Immature natural killer cell (primary cell): Measurements from ENCODE around the gene HSPB2. TPM values are rescaled to one million over a fixed set of nuclear protein-coding genes. Genes with fewer than 3 reads are reported as not detected.

Experiments
- DNase-seq, 3 donors: peaks; one replicate each; pipeline ENCODE4 v3.0.0; 2022; ENCODE audit warnings: mixed read lengths in 1 of 3
- H3K27ac Mint-ChIP-seq, 6 donors: one replicate each; pipeline ENCODE4 v1.8.0; 2020; ENCODE audit warnings: mixed read lengths in 6 of 6, mild to moderate bottlenecking in 5 of 6, inconsistent platforms in 4 of 6, moderate library complexity in 3 of 6
- H3K27me3 Mint-ChIP-seq, 3 donors: one replicate each; pipeline ENCODE4 v1.8.0; 2020 to 2021; ENCODE audit warnings: low read depth in 3 of 3, mild to moderate bottlenecking in 3 of 3, mixed read lengths in 3 of 3, moderate library complexity in 3 of 3, inconsistent platforms in 1 of 3
- H3K36me3 Mint-ChIP-seq, 3 donors: one replicate each; pipeline ENCODE4 v1.8.0; 2020; ENCODE audit warnings: mixed read lengths in 3 of 3, inconsistent platforms in 2 of 3, mild to moderate bottlenecking in 2 of 3
- H3K4me1 Mint-ChIP-seq, 2 donors: one replicate each; pipeline ENCODE4 v1.8.0; 2020; ENCODE audit warnings: inconsistent platforms in 2 of 2, mild to moderate bottlenecking in 2 of 2, mixed read lengths in 2 of 2, moderate library complexity in 1 of 2
- H3K4me3 Mint-ChIP-seq, 5 donors: one replicate each; pipeline ENCODE4 v1.8.0; 2020; ENCODE audit warnings: mild to moderate bottlenecking in 5 of 5, mixed read lengths in 5 of 5, inconsistent platforms in 3 of 5, moderate library complexity in 3 of 5
- H3K9me3 Mint-ChIP-seq, 6 donors: one replicate each; pipeline ENCODE4 v1.8.0; 2020; ENCODE audit warnings: mild to moderate bottlenecking in 6 of 6, mixed read lengths in 6 of 6, inconsistent platforms in 4 of 6, moderate library complexity in 3 of 6
- polyA plus RNA-seq, 3 donors: library from polyadenylated mRNA; unstranded; fragments of 300-500 nt; fragmentation: Illumina TruSeq; gene quantifications; one replicate each; pipeline ENCODE4 v1.2.3, GENCODE V29; 2021

The HSPB2 gene
- polyA plus RNA-seq, 3 donors from 2014 or later: not detected

- Mint-ChIP-seq H3K36me3 (no peaks in the 10 kb centered on the region), H3K4me3 (no peak overlapping the region), H3K9me3 (no peaks in the 10 kb centered on the region), H3K4me1 (no peaks in the 10 kb centered on the region), H3K27ac (no peak overlapping the region), H3K27me3 (no peaks in the 10 kb centered on the region)
- no peak for DNase-seq
These were observed 45.3 kb downstream of the HSPB2 start for GRCh38 chr11:111957663-111958444.

- Mint-ChIP-seq H3K27ac (no peak overlapping the region), H3K27me3 (no peaks in the 10 kb centered on the region), H3K4me1 (no peaks in the 10 kb centered on the region), H3K4me3 (no peak overlapping the region), H3K36me3 (no peaks in the 10 kb centered on the region), H3K9me3 (no peaks in the 10 kb centered on the region)
- DNase-seq: no peak
These were observed 48.4 kb downstream of the HSPB2 start for GRCh38 chr11:111960916-111961315.

GRCh38 chr11:111961389-111962300 is 49.1 kb downstream of the HSPB2 start:
- Mint-ChIP-seq H3K27me3 (no peaks in the 10 kb centered on the region), H3K27ac (no peak overlapping the region), H3K9me3 (no peaks in the 10 kb centered on the region), H3K4me3 (no peak overlapping the region), H3K4me1 (no peaks in the 10 kb centered on the region), H3K36me3 (no peaks in the 10 kb centered on the region)
- DNase-seq: no peak

Other genes starting within 250 kb of the HSPB2 start
- 10 to 100 TPM; 12.0 to 20.3 (median 13.4) TPM for gene PPP2R1B, start 146.3 kb upstream of the HSPB2 start, polyA plus RNA-seq
- gene ALG9, start 41.2 kb upstream of the HSPB2 start, polyA plus RNA-seq: 10 to 100 TPM in 2 of 3 donors, 1 to 10 TPM in 1; 7.1 to 12.9 (median 11.4) TPM
- gene FDXACB1, start 33.6 kb upstream of the HSPB2 start, polyA plus RNA-seq: 1 to 10 TPM; 3.3 to 9.8 (median 5.8) TPM
- gene CFAP68, start 33.2 kb upstream of the HSPB2 start, polyA plus RNA-seq: 10 to 100 TPM; 12.4 to 14.5 (median 12.6) TPM
- not detected for gene CRYAB, start 964 bp upstream of the HSPB2 start, polyA plus RNA-seq
- not detected for gene C11orf52, start 6.2 kb downstream of the HSPB2 start, polyA plus RNA-seq
- gene DIXDC1, start 24.6 kb downstream of the HSPB2 start, polyA plus RNA-seq: not detected
- 10 to 100 TPM; 13.6 to 21.5 (median 20.7) TPM for gene DLAT, start 112.7 kb downstream of the HSPB2 start, polyA plus RNA-seq
- not detected for gene PIH1D2, start 161.3 kb downstream of the HSPB2 start, polyA plus RNA-seq
- 10 to 100 TPM in 2 of 3 donors, 1 to 10 TPM in 1; 5.9 to 13.7 (median 11.4) TPM for gene NKAPD1, start 161.6 kb downstream of the HSPB2 start, polyA plus RNA-seq
- 100 to 1,000 TPM in 1 of 3 donors, 10 to 100 TPM in 2; 82.9 to 153 (median 90.7) TPM for gene TIMM8B, start 174.0 kb downstream of the HSPB2 start, polyA plus RNA-seq
- 100 to 1,000 TPM; 158 to 341 (median 192) TPM for gene SDHD, start 174.1 kb downstream of the HSPB2 start, polyA plus RNA-seq